ENCODE data around the gene PANX2. TPM values are rescaled to one million over a fixed set of nuclear protein-coding genes. Genes with fewer than 3 reads are reported as not detected.

Gene PANX2
- total and polyA plus RNA-seq, 9 of the 15 experiments (the other 6 are each of a cell fraction or from before 2014, with no cell fraction given) = 0.01 to 3.9 (median 0.67) TPM; not detected in 1

DNA sequence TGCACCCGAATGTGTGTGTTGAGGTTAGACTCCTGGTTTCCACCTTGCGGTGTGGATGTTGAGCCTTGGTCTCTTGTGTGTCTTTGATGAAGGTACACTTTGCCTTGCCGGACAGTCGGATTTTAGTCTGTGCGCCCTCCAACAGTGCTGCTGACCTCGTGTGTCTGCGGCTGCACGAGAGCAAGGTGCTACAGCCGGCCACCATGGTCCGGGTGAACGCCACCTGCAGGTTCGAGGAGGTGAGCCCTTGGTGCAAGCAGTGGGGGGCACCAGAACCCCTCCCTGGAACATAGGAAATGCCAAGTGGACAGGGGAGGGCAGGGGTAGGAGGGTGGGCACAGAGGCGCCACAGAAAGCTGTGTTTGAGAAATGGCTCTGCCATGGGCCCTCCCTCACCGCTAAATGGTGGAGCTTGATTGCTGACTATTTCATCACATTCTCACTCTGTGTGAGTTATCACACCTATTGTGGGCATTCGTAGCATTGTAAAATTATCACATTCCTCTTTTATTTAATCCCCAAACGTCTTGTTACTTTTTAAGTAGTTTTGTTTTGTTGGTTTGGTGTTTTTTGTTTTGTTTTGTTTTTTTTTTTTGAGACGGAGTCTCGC lies 26.4 kb upstream of the PANX2 start (continued):
- TF ChIP-seq, protein P1, sequence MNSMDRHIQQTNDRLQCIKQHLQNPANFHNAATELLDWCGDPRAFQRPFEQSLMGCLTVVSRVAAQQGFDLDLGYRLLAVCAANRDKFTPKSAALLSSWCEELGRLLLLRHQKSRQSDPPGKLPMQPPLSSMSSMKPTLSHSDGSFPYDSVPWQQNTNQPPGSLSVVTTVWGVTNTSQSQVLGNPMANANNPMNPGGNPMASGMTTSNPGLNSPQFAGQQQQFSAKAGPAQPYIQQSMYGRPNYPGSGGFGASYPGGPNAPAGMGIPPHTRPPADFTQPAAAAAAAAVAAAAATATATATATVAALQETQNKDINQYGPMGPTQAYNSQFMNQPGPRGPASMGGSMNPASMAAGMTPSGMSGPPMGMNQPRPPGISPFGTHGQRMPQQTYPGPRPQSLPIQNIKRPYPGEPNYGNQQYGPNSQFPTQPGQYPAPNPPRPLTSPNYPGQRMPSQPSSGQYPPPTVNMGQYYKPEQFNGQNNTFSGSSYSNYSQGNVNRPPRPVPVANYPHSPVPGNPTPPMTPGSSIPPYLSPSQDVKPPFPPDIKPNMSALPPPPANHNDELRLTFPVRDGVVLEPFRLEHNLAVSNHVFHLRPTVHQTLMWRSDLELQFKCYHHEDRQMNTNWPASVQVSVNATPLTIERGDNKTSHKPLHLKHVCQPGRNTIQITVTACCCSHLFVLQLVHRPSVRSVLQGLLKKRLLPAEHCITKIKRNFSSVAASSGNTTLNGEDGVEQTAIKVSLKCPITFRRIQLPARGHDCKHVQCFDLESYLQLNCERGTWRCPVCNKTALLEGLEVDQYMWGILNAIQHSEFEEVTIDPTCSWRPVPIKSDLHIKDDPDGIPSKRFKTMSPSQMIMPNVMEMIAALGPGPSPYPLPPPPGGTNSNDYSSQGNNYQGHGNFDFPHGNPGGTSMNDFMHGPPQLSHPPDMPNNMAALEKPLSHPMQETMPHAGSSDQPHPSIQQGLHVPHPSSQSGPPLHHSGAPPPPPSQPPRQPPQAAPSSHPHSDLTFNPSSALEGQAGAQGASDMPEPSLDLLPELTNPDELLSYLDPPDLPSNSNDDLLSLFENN (IDR thresholded peaks at IDR 0.05; ENCODE audit: low read depth in 2 of 2, low read length in 2 of 2) = no peak
- TF ChIP-seq, protein P2, sequence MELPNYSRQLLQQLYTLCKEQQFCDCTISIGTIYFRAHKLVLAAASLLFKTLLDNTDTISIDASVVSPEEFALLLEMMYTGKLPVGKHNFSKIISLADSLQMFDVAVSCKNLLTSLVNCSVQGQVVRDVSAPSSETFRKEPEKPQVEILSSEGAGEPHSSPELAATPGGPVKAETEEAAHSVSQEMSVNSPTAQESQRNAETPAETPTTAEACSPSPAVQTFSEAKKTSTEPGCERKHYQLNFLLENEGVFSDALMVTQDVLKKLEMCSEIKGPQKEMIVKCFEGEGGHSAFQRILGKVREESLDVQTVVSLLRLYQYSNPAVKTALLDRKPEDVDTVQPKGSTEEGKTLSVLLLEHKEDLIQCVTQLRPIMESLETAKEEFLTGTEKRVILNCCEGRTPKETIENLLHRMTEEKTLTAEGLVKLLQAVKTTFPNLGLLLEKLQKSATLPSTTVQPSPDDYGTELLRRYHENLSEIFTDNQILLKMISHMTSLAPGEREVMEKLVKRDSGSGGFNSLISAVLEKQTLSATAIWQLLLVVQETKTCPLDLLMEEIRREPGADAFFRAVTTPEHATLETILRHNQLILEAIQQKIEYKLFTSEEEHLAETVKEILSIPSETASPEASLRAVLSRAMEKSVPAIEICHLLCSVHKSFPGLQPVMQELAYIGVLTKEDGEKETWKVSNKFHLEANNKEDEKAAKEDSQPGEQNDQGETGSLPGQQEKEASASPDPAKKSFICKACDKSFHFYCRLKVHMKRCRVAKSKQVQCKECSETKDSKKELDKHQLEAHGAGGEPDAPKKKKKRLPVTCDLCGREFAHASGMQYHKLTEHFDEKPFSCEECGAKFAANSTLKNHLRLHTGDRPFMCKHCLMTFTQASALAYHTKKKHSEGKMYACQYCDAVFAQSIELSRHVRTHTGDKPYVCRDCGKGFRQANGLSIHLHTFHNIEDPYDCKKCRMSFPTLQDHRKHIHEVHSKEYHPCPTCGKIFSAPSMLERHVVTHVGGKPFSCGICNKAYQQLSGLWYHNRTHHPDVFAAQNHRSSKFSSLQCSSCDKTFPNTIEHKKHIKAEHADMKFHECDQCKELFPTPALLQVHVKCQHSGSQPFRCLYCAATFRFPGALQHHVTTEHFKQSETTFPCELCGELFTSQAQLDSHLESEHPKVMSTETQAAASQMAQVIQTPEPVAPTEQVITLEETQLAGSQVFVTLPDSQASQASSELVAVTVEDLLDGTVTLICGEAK (IDR thresholded peaks at IDR 0.05) = no peak
- TF ChIP-seq, protein P2 (CRISPR knock-in tag; IDR thresholded peaks at IDR 0.05) = no peak
- TF ChIP-seq GABPA (tag; conservative IDR thresholded peaks at IDR 0.05; ENCODE audit: low read depth) (no peak), TARDBP (IDR thresholded peaks at IDR 0.05) (no peak), HDAC2 (IDR thresholded peaks at IDR 0.05) (no peak), ZC3H8 (IDR thresholded peaks at IDR 0.05) (no peak), DDX20 (tag; IDR thresholded peaks at IDR 0.05; ENCODE audit: low read depth) (no peak), ASH1L (IDR thresholded peaks at IDR 0.05; ENCODE audit: borderline replicate concordance, low read depth, partially characterized antibody) (no peak)
- TF ChIP-seq, protein P3, sequence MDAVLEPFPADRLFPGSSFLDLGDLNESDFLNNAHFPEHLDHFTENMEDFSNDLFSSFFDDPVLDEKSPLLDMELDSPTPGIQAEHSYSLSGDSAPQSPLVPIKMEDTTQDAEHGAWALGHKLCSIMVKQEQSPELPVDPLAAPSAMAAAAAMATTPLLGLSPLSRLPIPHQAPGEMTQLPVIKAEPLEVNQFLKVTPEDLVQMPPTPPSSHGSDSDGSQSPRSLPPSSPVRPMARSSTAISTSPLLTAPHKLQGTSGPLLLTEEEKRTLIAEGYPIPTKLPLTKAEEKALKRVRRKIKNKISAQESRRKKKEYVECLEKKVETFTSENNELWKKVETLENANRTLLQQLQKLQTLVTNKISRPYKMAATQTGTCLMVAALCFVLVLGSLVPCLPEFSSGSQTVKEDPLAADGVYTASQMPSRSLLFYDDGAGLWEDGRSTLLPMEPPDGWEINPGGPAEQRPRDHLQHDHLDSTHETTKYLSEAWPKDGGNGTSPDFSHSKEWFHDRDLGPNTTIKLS (IDR thresholded peaks at IDR 0.05; ENCODE audit: borderline replicate concordance, low read depth) = no peak
- TF ChIP-seq, protein P4, sequence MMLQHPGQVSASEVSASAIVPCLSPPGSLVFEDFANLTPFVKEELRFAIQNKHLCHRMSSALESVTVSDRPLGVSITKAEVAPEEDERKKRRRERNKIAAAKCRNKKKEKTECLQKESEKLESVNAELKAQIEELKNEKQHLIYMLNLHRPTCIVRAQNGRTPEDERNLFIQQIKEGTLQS (IDR thresholded peaks at IDR 0.05) = no peak
- TF ChIP-seq, protein P4 (CRISPR knock-in tag; conservative IDR thresholded peaks at IDR 0.05) = no peak
